Stimulated activated naive B cell treated with anti-CD40 and anti-IgM and Interleukin-4, amounts not matched to agents 10 μg/mL and 1 μg/mL and 100 μg/mL, for 72 hours (primary cell): ENCODE measurements around the gene PEX14.

Experiments
- ATAC-seq, 2 donors: fragments of 150-1000 bp; cut with Tn5 transposase; replicated peaks; 2 replicates each; pipeline ENCODE4 v1.10.0; 2021; ENCODE audit warnings: moderate library complexity in 1 of 2
- DNase-seq: peaks from one replicate; pipeline ENCODE4 v3.0.0; 2021
- H3K27ac Mint-ChIP-seq: one replicate; pipeline ENCODE4 v1.8.0; 2022; ENCODE audit warnings: mild to moderate bottlenecking, mixed read lengths
- H3K27me3 Mint-ChIP-seq, 2 donors: one replicate each; pipeline ENCODE4 v1.8.0; 2022; ENCODE audit warnings: mixed read lengths in 2 of 2
- H3K36me3 Mint-ChIP-seq, 2 donors: one replicate each; pipeline ENCODE4 v1.8.0; 2022; ENCODE audit warnings: mixed read lengths in 2 of 2, mild to moderate bottlenecking in 1 of 2
- H3K4me1 Mint-ChIP-seq, 2 donors: one replicate each; pipeline ENCODE4 v1.8.0; 2022; ENCODE audit warnings: mixed read lengths in 2 of 2, mild to moderate bottlenecking in 1 of 2
- H3K4me3 Mint-ChIP-seq, 2 donors: one replicate each; pipeline ENCODE4 v1.8.0; 2022; ENCODE audit warnings: mild to moderate bottlenecking in 2 of 2, mixed read lengths in 2 of 2, moderate library complexity in 1 of 2
- H3K9me3 Mint-ChIP-seq, 2 donors: one replicate each; pipeline ENCODE4 v1.8.0; 2022; ENCODE audit warnings: mixed read lengths in 2 of 2, mild to moderate bottlenecking in 1 of 2

The PEX14 gene

GRCh38 chr1:10659646-10660540 is 185.1 kb downstream of the PEX14 start:
- ATAC-seq = no peak
- DNase-seq = no peak
- H3K36me3 Mint-ChIP-seq = peaks cover 9 to 17% of the 10 kb centered on the region in 2 donors
- H3K9me3 Mint-ChIP-seq = no peaks in the 10 kb centered on the region
- no peak overlapping the region for H3K4me3 Mint-ChIP-seq
- H3K4me1 Mint-ChIP-seq = no peaks in the 10 kb centered on the region
- H3K27me3 Mint-ChIP-seq = no peaks in the 10 kb centered on the region
- no peak overlapping the region for H3K27ac Mint-ChIP-seq

- Mint-ChIP-seq H3K4me3 (no peak overlapping the region), H3K4me1 (no peaks in the 10 kb centered on the region), H3K27me3 (no peaks in the 10 kb centered on the region), H3K9me3 (no peaks in the 10 kb centered on the region), H3K36me3 (peaks cover 6 to 14% of the 10 kb centered on the region in 2 donors), H3K27ac (no peak overlapping the region)
- no peak for ATAC-seq
- no peak for DNase-seq
These were observed 186.7 kb downstream of the PEX14 start for GRCh38 chr1:10661453-10661852.

- no peak for ATAC-seq
- no peak for DNase-seq
- no peak overlapping the region for H3K4me3 Mint-ChIP-seq
- H3K27ac Mint-ChIP-seq = no peak overlapping the region
- H3K9me3 Mint-ChIP-seq = no peaks in the 10 kb centered on the region
- no peaks in the 10 kb centered on the region for H3K4me1 Mint-ChIP-seq
- H3K27me3 Mint-ChIP-seq = no peaks in the 10 kb centered on the region
- H3K36me3 Mint-ChIP-seq = peaks cover 6 to 12% of the 10 kb centered on the region in 2 donors
These were observed 187.4 kb downstream of the PEX14 start for GRCh38 chr1:10662090-10662688.

- H3K4me3 Mint-ChIP-seq = no peak overlapping the region
- H3K27me3 Mint-ChIP-seq = no peaks in the 10 kb centered on the region
- H3K27ac Mint-ChIP-seq = no peak overlapping the region
- H3K9me3 Mint-ChIP-seq = no peaks in the 10 kb centered on the region
- H3K36me3 Mint-ChIP-seq = peaks cover 6 to 9% of the 10 kb centered on the region in 2 donors
- ATAC-seq (no peak), DNase-seq (no peak)
- H3K4me1 Mint-ChIP-seq = no peaks in the 10 kb centered on the region
These were observed 188.3 kb downstream of the PEX14 start for GRCh38 chr1:10662824-10663677.

- ATAC-seq = no peak
- H3K4me3 Mint-ChIP-seq = no peak overlapping the region
- no peak for DNase-seq
- no peaks in the 10 kb centered on the region for H3K9me3 Mint-ChIP-seq
- H3K36me3 Mint-ChIP-seq = peaks cover 6 to 9% of the 10 kb centered on the region in 2 donors
- H3K27me3 Mint-ChIP-seq = no peaks in the 10 kb centered on the region
- H3K4me1 Mint-ChIP-seq = no peaks in the 10 kb centered on the region
- no peak overlapping the region for H3K27ac Mint-ChIP-seq
These were observed 188.9 kb downstream of the PEX14 start for GRCh38 chr1:10663678-10664035.

GRCh38 chr1:10664251-10664650 is 189.5 kb downstream of the PEX14 start:
- Mint-ChIP-seq H3K36me3 (peaks cover 3 to 6% of the 10 kb centered on the region in 2 donors), H3K4me3 (no peak overlapping the region), H3K27me3 (no peaks in the 10 kb centered on the region), H3K4me1 (no peaks in the 10 kb centered on the region), H3K9me3 (no peaks in the 10 kb centered on the region), H3K27ac (no peak overlapping the region)
- DNase-seq (no peak), ATAC-seq (no peak)

- H3K27me3 Mint-ChIP-seq = no peaks in the 10 kb centered on the region
- no peak for ATAC-seq
- no peak overlapping the region for H3K4me3 Mint-ChIP-seq
- H3K36me3 Mint-ChIP-seq = peaks cover 0 to 3% of the 10 kb centered on the region in 2 donors
- peaks cover 0 to 1% of the 10 kb centered on the region in 2 donors for H3K4me1 Mint-ChIP-seq
- no peak for DNase-seq
- no peak overlapping the region for H3K27ac Mint-ChIP-seq
- no peaks in the 10 kb centered on the region for H3K9me3 Mint-ChIP-seq
These were observed 190.5 kb downstream of the PEX14 start for GRCh38 chr1:10665226-10665625.

- H3K27ac Mint-ChIP-seq = no peak overlapping the region
These were observed 191.4 kb downstream of the PEX14 start for GRCh38 chr1:10665930-10666850.

GRCh38 chr1:10667861-10668761 is 193.4 kb downstream of the PEX14 start:
- ATAC-seq (no peak), DNase-seq (no peak)
- peaks cover 2 to 3% of the 10 kb centered on the region in 2 donors for H3K36me3 Mint-ChIP-seq
- peaks cover 8 to 29% of the 10 kb centered on the region in 2 donors for H3K4me1 Mint-ChIP-seq
- H3K9me3 Mint-ChIP-seq = no peaks in the 10 kb centered on the region
- H3K27ac Mint-ChIP-seq = no peak overlapping the region
- no peak overlapping the region for H3K4me3 Mint-ChIP-seq
- no peaks in the 10 kb centered on the region for H3K27me3 Mint-ChIP-seq

More at GRCh38 chr1:10665930-10666850, 191.4 kb downstream of the PEX14 start:
- H3K27me3 Mint-ChIP-seq = no peaks in the 10 kb centered on the region
- H3K4me1 Mint-ChIP-seq = peaks cover 5 to 11% of the 10 kb centered on the region in 2 donors
- DNase-seq (no peak), ATAC-seq (no peak)
- H3K9me3 Mint-ChIP-seq = no peaks in the 10 kb centered on the region
- peaks cover 0 to 3% of the 10 kb centered on the region in 2 donors for H3K36me3 Mint-ChIP-seq
- no peak overlapping the region for H3K4me3 Mint-ChIP-seq

GRCh38 chr1:10669570-10669969 is 194.8 kb downstream of the PEX14 start:
- H3K27ac Mint-ChIP-seq = no peak overlapping the region
- H3K4me1 Mint-ChIP-seq = peaks cover 10 to 38% of the 10 kb centered on the region in 2 donors
- DNase-seq (no peak), ATAC-seq (no peak)
- H3K36me3 Mint-ChIP-seq = peaks cover 2 to 3% of the 10 kb centered on the region in 2 donors
- H3K4me3 Mint-ChIP-seq = no peak overlapping the region
- no peaks in the 10 kb centered on the region for H3K9me3 Mint-ChIP-seq
- H3K27me3 Mint-ChIP-seq = no peaks in the 10 kb centered on the region

GRCh38 chr1:10670190-10670589 is 195.4 kb downstream of the PEX14 start:
- no peaks in the 10 kb centered on the region for H3K9me3 Mint-ChIP-seq
- H3K4me3 Mint-ChIP-seq = no peak overlapping the region
- no peak for ATAC-seq

GRCh38 chr1:10671090-10671489 is 196.3 kb downstream of the PEX14 start:
- no peak for DNase-seq
- peak overlapping the region; percentile 15 for H3K27ac Mint-ChIP-seq
- H3K9me3 Mint-ChIP-seq = no peaks in the 10 kb centered on the region
- no peak overlapping the region for H3K4me3 Mint-ChIP-seq
- H3K36me3 Mint-ChIP-seq = peaks cover 0 to 3% of the 10 kb centered on the region in 2 donors
- H3K4me1 Mint-ChIP-seq = peaks cover 10 to 40% of the 10 kb centered on the region in 2 donors
- H3K27me3 Mint-ChIP-seq = no peaks in the 10 kb centered on the region
- ATAC-seq = peak in 1 of 2 donors; percentile 49

More at GRCh38 chr1:10670190-10670589, 195.4 kb downstream of the PEX14 start:
- no peak overlapping the region for H3K27ac Mint-ChIP-seq
- peaks cover 10 to 38% of the 10 kb centered on the region in 2 donors for H3K4me1 Mint-ChIP-seq
- H3K36me3 Mint-ChIP-seq = peaks cover 2 to 3% of the 10 kb centered on the region in 2 donors
- no peak for DNase-seq
- no peaks in the 10 kb centered on the region for H3K27me3 Mint-ChIP-seq
